ENCODE data around the gene KDM1B.
"Not testable (repeated sequence)": the region's sequence is repeated elsewhere in the genome, so short reads cannot be mapped to it uniquely, and the experiment has no call there.

The KDM1B gene

DNA sequence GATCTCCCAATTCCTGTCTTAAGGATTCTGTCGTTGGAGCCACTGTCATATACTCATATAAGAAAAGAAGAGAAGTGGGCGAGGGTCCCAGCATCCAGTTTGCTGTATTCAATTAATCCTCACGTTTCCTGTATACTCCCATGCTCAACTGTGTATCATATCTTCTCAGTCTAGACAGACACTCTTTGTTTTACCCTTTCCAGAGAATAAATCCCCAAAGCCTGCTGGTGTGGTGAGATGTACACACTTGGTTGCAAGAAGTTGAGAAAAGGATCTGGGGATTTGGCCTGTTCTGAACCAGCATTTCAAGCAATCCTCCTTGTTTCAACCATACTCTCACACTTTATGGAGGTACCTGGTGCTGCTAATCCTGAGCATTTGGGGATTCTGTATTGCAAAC lies 3.4 kb upstream of the KDM1B start:
- no peak for DNase-seq (ENCODE audit: low read depth)

DNA sequence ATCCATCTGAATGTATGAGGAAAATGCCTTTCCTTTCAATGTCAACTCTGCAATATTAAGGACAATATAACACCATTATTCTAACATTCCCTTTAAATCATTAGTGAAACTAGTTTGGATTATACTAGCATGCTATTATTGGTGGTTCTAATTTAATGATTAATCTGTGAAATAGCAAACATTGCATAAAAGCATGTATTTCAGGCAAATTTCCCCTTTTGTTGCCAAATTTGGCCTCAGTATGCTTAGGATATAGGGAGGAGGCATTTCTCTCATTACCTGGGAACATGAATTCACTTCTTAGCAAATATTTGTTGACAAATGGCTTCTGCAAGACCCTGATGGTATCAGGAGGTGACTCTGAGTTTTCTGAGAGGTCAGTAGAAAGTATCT lies 1.9 kb upstream of the KDM1B start:
- no peak for DNase-seq (ENCODE audit: low read depth)

DNA sequence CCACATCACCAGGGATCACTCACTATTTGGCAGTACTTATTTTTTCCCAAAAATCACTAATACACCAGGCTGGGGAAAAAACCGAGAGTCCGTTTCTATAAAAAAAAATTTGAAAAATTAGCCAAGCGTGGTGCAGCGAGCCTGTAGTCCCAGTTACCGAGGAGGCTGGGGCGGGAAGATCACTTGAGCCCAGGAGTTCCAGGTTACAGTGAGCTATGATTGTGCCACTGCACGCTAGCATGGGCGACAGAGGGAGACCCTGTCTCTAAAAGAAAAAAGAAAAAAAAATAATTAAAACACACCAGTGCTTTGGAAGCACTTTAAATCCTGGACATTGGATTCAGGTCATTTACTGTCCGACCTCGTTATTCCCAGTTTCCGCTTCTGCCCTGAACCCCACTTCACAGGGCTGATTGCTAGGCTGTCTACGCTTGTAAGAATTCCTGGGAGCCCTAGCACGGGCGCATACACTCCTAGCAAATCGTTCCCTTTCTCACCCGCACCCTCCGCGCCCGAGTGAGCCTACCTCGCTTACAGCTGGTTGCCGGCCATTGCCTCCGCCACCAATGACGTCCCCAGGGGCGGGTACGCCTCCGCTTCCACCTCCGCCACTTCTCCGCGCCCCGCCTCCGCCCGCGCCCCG lies 594 bp upstream of the KDM1B start, which contains the start of gene TPMT:
TPMT (minus strand) TSS at position 571 of the 643 bp plus-strand sequence. CDS start 5,950 bp downstream, outside the sequence.
- DNase-seq (ENCODE audit: low read depth): no peak

DNA sequence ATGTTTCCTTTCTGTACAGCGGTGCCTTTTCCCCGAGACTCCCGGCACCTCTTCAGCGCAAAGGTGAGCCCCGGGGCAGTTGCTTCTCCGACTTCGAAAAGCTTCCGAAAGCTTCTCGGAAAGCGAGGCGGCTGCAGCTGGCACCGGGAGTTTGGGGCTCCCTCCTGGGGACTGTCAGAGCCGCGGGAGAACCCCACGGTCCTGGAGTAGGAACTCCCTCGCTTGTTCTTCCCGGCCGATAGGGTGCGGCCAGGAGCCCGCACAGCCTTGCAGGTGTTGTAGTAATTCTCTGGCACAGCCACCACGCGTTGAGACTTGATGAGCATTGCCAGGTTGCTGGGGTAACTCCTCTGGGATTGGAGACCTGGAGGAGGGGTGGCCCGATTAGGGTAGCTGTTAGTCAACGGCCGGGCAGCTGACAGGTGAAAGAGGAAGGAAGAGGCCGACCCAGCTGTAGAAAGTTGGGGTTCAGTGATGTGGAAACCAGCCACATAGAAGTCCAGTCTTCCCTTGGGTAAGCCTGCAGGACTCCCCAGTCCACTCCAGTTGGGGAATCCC lies 721 bp downstream of the KDM1B start:
- peak; percentile 29 for DNase-seq (ENCODE audit: low read depth)

DNA sequence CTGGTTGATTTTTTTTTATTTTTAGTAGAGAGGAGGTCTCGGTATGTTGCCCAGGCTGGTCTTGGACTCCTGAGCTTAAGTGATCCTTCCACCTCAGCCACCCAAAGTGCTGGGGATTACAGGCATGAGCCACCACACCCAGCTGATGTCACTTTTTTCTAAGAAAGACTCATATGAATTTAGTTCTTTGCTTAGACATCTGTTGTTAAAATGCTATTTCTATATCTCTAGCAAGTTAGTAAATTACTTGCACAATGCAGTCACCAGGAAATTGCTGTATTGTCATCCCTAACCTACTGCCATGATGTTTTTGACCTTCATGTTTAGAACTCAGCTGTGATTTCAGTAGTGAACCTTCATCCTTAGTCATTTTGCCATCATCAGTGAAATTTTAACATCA lies 5.7 kb downstream of the KDM1B start:
- DNase-seq (ENCODE audit: low read depth): no peak

DNA sequence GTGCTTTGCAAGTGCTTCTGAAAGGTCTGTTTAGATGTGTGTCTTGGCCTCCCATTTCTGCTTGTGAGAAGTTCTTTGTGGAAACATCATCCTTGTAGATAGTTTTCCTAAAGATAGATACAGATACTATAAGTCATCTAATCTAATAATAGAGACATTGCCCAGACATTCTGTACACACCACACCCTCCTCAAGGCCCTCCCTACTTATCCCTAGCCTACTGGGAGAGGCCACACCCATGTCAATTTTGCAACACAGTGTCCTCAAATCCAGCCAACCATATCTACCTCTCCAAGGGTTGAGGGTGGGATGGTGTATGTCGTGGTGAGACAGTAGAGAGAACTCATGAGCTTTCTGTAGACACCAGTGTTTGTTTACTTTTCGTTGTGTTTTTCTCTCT lies 6.2 kb downstream of the KDM1B start:
- DNase-seq (ENCODE audit: low read depth): no peak

DNA sequence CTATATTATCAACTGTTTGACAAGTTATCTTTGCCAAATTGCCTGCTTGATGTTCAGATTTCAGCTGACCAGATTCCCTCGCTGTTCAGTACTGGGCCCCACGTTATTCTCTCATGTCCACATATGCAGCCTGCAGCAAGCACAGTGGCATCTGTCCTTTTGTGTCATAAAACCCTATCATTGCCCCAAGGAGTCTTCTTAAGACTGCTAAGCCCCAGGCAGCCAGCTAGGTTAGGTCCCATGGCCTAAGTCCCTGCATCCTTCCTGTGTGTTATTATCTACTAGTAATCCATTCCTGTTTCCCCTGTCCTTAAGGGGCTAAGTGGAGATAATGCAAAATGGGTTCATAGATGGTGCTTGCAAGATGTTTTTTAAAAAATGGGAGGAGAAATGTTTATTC lies 7.2 kb downstream of the KDM1B start:
- no peak for DNase-seq (ENCODE audit: low read depth)

DNA sequence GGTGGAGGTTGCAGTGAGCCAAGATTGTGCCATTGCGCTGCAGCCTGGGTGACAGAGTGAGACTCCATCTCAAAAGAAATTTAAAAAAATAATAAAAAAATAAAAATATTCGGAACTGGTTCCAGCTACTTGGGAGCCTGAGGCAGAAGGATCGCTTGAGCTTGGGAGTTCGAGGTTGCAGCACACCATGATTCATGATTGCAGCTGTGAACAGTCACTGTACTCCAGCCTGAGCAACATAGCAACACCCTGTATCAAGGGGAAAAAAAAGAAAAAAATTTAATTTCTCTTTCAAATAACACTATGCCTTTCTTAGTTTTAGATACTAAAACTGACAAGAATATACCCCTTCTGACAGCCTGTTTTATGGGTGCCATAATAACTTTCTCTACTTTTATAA lies 10.5 kb downstream of the KDM1B start:
- DNase-seq (ENCODE audit: low read depth): no peak

DNA sequence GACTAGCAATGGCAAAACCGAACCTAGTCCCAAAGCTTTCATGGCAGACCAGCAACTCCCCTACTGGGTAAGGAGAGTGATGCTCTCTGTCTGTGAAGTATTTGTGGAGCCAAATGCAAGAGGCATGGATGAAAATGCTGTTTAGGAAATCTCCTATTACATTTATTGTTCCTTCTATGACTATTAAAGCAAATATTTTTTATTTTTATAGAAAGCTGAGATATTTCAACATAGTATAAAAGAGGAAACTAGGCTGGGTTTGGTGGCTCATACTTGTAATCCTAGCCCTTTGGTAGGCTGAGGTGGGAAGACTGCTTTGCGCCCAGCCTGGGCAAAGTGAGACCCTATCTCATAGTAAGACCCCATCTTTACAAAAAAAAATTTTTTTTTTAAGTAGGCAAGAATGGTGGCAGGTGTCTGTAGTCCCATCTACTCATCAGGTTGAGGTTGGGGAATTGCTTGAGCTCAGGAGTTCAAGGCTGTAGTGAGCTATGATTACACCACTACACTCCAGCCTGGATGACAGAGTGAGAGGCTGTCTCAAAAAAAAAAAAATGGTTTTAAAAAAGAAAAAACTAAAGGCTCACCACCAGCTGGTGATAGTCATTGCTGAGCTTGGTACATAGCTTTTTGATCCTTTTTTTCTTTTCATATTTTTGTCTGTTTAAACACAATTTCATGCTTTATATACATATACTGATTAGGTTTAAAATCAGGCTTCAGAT lies 11.3 kb downstream of the KDM1B start:
- DNase-seq (ENCODE audit: low read depth): no peak

DNA sequence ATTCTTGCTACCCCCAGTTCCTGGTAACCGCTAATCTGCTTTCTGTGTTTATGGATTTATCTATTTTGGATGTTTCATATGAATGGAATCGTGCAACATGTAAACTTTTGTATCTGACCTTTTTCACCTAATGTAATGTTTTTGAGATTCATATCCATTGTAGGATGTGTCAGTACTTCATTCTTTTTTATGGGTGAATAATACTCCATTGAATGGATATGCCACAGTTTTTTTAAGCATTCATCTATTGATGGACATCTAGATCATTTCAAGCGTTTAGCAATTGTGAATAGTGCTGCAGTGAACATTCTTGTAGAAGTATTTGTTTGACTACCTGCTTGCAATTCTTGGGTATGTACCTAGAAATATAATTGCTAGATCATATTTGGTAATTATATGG lies 13.0 kb downstream of the KDM1B start:
- DNase-seq (ENCODE audit: low read depth): no peak

DNA sequence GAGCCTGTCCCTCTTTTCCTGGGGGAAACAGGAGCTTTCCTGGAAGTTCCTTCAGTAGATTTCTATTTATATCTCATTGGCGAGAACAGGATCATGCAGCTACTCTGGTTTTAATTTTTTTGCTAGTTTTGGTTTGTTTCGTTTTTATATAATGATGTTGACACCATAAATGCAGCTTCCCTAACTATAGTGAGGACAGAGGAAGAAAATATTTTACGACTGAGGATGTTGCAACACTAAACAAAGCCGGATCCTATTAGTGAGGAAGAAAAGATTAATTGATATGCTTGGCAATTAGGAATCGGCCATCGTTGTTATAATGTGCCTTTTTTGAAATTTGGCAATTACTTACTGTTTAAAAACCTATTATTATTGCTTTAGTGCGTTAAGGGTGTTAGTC lies 16.6 kb downstream of the KDM1B start:
- no peak for DNase-seq (ENCODE audit: low read depth)

DNA sequence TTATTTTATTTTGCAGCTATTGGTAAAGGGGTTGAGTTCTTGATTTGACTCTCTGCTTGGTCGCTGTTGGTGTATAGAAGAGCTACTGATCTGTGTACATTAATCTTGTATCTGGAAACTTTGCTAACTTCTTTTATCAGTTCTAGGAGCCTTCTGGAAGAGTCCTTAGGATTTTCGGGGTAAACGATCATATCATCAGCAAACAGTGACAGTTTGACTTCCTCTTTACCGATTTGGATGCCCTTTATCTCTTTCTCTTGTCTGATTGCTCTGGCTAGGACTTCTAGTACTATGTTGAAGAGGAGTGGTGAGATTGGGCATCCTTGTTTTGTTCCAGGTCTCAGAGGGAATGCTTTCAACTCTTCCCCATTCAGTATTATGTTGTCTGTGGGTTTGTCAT lies 21.0 kb downstream of the KDM1B start:
- not testable (repeated sequence) for DNase-seq (ENCODE audit: low read depth)

DNA sequence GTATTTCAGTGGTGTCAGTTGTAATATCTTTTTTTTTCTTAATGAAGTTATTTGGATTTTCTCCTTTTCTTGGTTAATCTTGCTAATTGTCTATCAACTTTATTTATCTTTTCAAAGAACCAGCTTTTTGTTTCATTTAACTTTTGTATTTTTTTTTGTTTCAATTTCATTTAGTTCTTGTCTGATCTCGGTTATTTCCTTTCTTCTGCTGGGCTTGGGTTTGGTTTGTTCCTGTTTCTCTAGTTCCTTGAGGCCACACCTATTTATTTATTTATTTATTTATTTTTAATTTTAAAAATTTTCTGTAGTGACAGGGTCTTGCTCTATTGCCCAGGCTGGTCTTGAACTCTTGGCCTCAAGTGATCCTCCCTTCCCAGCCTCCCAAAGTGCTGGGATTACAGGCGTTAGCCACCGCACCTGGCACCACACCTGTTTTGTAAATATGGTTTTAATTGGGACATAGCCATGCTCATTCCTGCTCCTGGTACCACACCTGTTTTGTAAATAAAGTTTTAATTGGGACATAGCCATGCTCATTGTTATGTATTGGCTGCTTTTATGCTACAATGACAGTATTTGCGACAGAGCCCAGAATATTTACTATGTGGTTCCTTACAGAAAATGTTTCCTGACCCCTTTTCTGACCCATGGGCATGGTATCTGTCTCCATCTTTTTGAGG lies 22.2 kb downstream of the KDM1B start:
- no peak for DNase-seq (ENCODE audit: low read depth)

DNA sequence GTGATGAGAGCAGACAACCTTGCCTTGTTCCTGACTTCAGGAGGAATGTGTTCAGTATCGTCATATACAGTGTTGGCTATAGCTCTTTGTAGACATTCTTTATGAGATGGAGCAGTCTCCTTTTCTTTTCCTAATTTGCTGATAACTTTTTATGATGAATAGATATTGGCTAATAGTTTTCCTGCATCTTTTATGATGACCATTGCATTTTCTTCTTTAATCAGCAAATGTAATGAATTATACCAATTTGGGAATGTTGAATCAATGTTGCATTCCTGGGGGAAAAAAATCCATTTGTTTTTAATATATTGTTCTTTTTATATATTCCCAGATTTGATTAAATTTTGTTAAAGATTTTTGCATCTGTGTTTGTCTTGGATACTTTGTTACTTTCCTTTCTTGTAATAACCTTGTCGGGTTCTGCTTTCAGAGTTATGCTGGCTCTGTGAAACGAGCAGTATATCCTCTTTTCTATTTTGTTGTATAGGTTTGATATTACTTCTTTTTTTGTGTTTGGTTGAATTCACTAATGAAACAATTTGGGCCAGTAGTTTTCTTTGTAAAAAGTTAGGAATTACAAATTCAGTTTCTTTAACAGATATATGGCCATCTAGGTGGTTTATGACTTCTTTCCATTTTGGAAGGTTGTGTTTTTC lies 23.9 kb downstream of the KDM1B start:
- no peak for DNase-seq (ENCODE audit: low read depth)

DNA sequence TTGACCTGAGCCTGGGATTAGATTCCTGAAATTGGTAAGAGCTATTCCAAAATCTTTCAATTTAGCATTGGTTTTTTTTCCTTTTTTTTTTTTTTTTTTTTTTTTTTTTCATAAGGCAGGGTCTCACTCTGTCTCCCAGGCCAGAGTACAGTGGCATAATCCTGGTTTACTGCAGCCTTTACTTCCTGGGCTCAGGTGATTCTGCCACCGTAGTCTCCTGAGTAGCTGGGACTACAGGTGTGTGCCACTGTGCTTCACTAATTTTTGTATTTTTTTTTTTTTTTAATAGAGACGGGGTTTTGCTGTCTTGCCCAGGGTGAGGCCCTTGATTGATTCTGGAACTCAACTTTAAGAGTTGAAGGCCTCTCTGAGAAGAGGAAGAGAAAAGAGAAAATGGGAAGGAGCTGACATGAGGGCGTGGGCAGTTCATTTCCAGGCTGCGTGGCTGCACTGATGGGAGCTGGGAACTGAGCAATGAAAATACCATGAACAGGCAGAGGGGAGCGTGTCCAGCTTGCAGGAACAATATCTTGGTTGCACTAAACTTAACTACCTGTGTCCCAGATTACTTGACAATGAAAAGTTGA lies 24.6 kb downstream of the KDM1B start:
- DNase-seq (ENCODE audit: low read depth): no peak

DNA sequence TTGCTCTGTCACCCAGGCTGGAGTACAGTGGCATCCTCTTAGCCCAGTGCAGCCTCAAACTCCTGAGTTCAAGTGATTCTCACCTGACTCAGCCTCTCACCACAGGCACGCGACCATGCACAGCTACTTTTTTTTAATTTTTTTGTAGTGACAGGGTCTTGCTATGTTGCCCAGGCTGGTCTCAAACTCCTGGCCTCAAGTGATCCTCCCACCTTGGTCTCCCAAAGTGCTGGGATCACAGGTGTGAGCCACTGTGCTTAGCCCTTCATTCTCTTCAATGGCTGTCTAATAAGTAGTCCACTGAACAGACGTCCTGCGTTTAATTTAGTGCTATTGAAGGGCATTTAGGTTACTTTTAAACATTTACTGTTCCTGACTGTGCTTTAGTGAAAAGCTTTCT lies 27.3 kb downstream of the KDM1B start:
- DNase-seq (ENCODE audit: low read depth): no peak

DNA sequence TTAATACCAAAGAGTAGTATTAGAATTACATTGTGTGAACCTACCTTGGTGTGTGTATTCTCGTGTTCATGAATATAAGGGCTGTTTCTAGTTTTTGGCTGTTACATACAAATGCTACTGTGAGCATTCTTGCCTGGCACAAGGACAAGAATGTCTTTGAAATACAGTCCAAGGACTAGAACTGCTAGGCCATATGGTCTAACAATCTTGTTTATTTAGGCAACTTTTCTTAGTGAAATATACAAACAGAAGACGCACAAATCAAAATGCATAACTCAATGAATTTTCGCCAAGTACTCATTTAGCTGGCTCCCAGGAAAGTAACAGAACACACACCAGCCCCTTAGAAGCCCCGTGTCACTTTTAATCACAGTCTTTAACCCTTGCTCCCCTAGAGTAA lies 28.5 kb downstream of the KDM1B start:
- no peak for DNase-seq (ENCODE audit: low read depth)

DNA sequence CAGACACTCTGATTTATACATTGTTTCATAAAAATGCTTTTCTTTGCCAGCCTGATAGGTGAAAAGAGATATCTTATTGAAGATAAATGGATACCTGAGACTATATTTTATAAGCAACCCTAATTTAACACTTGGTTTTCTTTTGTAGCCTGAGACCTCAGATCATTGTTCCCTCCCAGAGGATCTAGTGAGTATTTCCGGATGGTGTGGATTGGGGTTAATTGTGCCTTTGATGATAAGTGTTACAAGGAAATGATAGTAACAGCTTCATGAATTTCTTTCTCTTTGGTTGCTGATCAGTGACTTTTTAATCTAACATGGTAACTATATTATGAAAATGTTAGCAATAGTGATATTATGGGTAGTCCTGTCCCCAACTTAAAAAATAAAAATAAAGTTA lies 30.4 kb downstream of the KDM1B start:
- no peak for DNase-seq (ENCODE audit: low read depth)

DNA sequence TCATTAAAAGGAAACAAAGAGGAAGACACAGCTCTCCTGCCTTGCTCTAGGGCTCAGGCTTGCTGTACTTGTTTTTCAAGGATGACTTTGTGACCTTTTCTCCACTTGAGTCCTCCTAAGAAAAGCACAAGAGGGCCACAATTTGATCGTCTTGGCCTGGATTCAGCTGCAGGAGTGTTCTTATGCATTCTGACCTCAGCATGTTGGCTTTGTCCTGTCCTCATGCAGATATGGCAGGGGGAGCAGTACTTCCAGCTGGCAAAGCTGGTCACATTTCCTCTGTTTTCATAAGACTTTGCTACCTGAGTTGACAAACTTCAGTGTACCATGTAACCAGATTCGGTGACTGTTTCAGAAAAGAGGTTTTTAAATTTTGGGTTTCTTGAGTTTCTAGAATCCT lies 30.8 kb downstream of the KDM1B start:
- DNase-seq (ENCODE audit: low read depth): no peak

DNA sequence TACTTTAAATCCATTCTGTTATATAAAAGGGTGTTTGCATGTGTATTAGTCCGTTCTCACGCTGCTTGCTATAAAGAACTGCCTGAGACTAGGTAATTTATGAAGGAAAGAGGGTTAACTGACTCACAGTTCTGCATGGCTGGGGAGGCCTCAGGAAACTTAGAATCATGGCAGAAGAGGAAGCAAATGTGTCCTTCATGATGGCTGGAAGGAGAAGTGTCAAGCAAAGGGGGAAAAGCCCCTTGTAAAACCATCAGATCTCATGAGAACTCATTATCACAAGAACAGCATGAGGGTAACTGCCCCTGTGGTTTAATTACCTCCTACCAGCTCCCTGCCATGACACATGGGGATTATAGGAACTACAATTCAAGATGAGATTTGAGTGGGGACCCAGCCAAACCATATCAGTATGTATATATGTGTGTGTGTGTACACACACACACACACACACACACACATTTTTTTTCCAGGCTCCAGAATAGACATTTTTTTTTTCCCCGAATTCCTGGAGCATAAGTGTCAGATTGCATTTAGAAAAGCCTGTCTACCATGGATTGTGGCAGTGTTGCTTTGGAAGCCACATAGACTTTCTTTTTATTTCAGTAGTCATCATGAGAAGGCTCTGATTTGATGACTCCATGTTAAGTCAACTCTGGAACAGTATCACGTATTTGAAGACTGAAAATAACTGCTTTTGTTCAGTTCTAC lies 31.5 kb downstream of the KDM1B start:
- DNase-seq (ENCODE audit: low read depth): no peak

DNA sequence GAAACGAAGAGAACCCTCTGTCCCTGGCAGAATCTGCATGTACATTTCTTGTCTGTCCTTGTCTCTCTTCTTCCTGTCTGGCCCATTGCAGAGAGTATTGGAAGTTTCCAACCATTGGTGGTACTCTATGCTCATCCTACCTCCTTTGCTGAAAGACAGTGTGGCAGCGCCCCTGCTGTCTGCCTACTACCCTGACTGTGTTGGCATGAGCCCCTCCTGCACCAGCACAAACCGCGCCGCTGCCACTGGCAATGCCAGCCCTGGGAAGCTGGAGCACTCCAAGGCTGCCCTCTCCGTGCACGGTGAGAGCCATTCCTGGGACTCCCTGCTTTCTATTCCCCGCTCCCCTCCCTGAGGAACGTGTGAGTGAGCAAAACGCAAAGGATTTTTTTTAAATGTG lies 32.5 kb downstream of the KDM1B start:
- DNase-seq (ENCODE audit: low read depth): no peak

DNA sequence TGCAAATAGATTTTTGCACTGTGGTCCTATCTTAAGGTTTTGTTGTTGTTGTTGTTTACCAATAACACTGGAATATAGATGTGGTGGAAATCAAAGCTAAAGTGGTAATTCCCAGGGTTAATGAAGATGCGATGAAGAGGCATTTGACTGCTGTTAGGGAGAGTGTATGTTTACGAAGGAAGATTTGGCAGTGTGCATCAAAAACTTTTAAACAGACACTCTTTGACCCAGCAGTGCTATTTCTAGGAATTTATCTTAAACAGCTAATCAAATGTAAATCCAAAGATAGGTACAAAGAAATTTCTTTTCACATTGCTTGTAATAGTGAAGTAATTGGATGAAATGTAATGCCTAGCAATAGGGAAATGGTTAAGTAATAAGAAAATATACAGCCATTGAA lies 34.0 kb downstream of the KDM1B start:
- DNase-seq (ENCODE audit: low read depth): no peak
